ENCODE data around the gene AADACL3. TPM values are rescaled to one million over a fixed set of nuclear protein-coding genes. Genes with fewer than 3 reads are reported as not detected.

The AADACL3 gene
- total RNA-seq, 4 donors from 2014 or later, result not detected

GRCh38 chr1:12734651-12735050 lies 18.7 kb downstream of the AADACL3 start:
- ATAC-seq, result no peak
- Histone ChIP-seq H3K4me1 (no peaks in the 10 kb centered on the region), H3K27ac (no peak overlapping the region), H3K36me3 (no peaks in the 10 kb centered on the region), H3K9me3 (peaks cover 0 to 48% (median 0%) of the 10 kb centered on the region in 3 donors), H3K4me3 (no peak overlapping the region), H3K27me3 (peaks cover 32% of the 10 kb centered on the region)
- WGBS, 2 donors (ENCODE audit: low coverage in 1 of 2), result 82 to 88% methylated on average over 3 of the region's 3 CpGs
- no peak for TF ChIP-seq EP300 (IDR thresholded peaks at IDR 0.05)
- TF ChIP-seq POLR2AphosphoS5 (IDR thresholded peaks at IDR 0.05), result no peak

GRCh38 chr1:12738934-12739333 lies 23.0 kb downstream of the AADACL3 start:
- no peak for ATAC-seq
- Histone ChIP-seq H3K4me3 (no peak overlapping the region), H3K36me3 (no peaks in the 10 kb centered on the region), H3K9me3 (peaks cover 0 to 18% (median 0%) of the 10 kb centered on the region in 3 donors), H3K4me1 (no peaks in the 10 kb centered on the region), H3K27ac (no peak overlapping the region), H3K27me3 (peaks cover 36% of the 10 kb centered on the region)
- TF ChIP-seq, protein P1, sequence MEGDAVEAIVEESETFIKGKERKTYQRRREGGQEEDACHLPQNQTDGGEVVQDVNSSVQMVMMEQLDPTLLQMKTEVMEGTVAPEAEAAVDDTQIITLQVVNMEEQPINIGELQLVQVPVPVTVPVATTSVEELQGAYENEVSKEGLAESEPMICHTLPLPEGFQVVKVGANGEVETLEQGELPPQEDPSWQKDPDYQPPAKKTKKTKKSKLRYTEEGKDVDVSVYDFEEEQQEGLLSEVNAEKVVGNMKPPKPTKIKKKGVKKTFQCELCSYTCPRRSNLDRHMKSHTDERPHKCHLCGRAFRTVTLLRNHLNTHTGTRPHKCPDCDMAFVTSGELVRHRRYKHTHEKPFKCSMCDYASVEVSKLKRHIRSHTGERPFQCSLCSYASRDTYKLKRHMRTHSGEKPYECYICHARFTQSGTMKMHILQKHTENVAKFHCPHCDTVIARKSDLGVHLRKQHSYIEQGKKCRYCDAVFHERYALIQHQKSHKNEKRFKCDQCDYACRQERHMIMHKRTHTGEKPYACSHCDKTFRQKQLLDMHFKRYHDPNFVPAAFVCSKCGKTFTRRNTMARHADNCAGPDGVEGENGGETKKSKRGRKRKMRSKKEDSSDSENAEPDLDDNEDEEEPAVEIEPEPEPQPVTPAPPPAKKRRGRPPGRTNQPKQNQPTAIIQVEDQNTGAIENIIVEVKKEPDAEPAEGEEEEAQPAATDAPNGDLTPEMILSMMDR (IDR thresholded peaks at IDR 0.05), result no peak
- TF ChIP-seq EP300 (IDR thresholded peaks at IDR 0.05) (no peak), POLR2A (IDR thresholded peaks at IDR 0.05) (no peak), POLR2AphosphoS5 (IDR thresholded peaks at IDR 0.05) (no peak)
- 86 to 93% methylated on average over 1 of the region's 1 CpG for WGBS, 2 donors (ENCODE audit: low coverage in 1 of 2)

- peaks cover 33% of the 10 kb centered on the region for H3K27me3 ChIP-seq
- H3K4me1 ChIP-seq, result no peaks in the 10 kb centered on the region
- 62 to 68% methylated on average over 5 of the region's 5 CpGs for WGBS, 2 donors (ENCODE audit: low coverage in 1 of 2)
- no peaks in the 10 kb centered on the region for H3K36me3 ChIP-seq
- no peak for TF ChIP-seq POLR2A (IDR thresholded peaks at IDR 0.05)
- no peak for TF ChIP-seq EP300 (IDR thresholded peaks at IDR 0.05)
- TF ChIP-seq, protein P1 (IDR thresholded peaks at IDR 0.05), result no peak
- TF ChIP-seq POLR2AphosphoS5 (IDR thresholded peaks at IDR 0.05), result no peak
- no peak for ATAC-seq
- no peak overlapping the region for H3K27ac ChIP-seq
- no peak overlapping the region for H3K4me3 ChIP-seq
- peaks cover 0 to 18% (median 0%) of the 10 kb centered on the region in 3 donors for H3K9me3 ChIP-seq
Measured at GRCh38 chr1:12739613-12740012, 23.7 kb downstream of the AADACL3 start.

DNA sequence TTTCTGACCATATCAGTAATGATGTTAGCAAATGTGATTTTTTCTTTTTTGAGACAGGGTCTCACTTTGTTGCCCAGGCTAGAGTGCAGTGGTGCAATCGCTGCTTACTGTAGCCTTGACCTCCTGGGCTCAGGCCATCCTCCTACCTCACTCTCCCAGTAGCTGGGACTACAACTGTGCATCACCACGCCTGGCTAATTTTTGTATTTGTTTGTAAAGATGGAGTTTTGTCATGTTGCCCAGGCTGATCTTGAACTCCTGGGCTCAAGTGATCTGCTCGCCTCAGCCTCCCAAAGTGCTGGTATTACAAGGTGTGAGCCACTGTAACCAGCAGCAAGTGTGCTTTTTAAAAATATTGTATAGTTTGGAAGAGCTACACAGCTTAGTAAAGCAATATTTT lies 26.0 kb downstream of the AADACL3 start:
- Histone ChIP-seq H3K27ac (no peak overlapping the region), H3K27me3 (peaks cover 14% of the 10 kb centered on the region), H3K4me3 (no peak overlapping the region), H3K9me3 (peaks cover 0 to 10% (median 0%) of the 10 kb centered on the region in 3 donors), H3K4me1 (no peaks in the 10 kb centered on the region), H3K36me3 (no peaks in the 10 kb centered on the region)
- no peak for TF ChIP-seq POLR2A (IDR thresholded peaks at IDR 0.05)
- WGBS, 2 donors (ENCODE audit: low coverage in 1 of 2), result 0 to 94% methylated on average over 1 to 2 of the region's 3 CpGs
- ATAC-seq, result no peak

GRCh38 chr1:12745126-12745991 lies 29.4 kb downstream of the AADACL3 start:
- Histone ChIP-seq H3K4me1 (no peaks in the 10 kb centered on the region), H3K9me3 (peaks cover 0 to 29% (median 0%) of the 10 kb centered on the region in 3 donors), H3K27ac (no peak overlapping the region), H3K36me3 (no peaks in the 10 kb centered on the region), H3K4me3 (no peak overlapping the region), H3K27me3 (peaks cover 7% of the 10 kb centered on the region)
- ATAC-seq, result no peak
- TF ChIP-seq, protein P1 (IDR thresholded peaks at IDR 0.05), result no peak
- TF ChIP-seq POLR2AphosphoS5 (IDR thresholded peaks at IDR 0.05), result no peak
- no peak for TF ChIP-seq POLR2A (IDR thresholded peaks at IDR 0.05)
- 54 to 68% methylated on average over 3 of the region's 3 CpGs for WGBS, 2 donors (ENCODE audit: low coverage in 1 of 2)

DNA sequence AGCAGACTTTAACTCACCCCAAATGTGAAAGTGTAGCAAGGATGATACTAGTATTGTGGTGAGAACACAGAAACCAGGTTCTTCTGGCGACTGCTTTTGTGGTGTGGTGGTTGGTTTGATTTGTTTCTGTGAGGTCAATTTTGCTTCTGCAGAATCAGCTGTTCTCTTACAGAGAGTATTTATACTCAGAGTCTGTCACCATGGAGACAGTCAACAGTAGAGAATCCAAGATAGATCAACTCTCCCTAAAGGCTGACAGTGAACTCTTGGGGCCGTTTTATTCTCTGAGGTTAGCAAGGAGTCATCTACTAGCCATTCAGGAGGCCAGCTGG lies 30.0 kb downstream of the AADACL3 start, which contains the start of gene CFAP107:
TSS of gene CFAP107 (plus strand) at position 209 of the 332 bp plus-strand sequence. CDS start 231 bp downstream, outside the sequence.
- 14 to 17% methylated on average over 2 of the region's 2 CpGs for WGBS, 2 donors (ENCODE audit: low coverage in 1 of 2)
- no peak for TF ChIP-seq POLR2AphosphoS5 (IDR thresholded peaks at IDR 0.05)
- TF ChIP-seq POLR2A (IDR thresholded peaks at IDR 0.05), result no peak
- TF ChIP-seq, protein P1 (IDR thresholded peaks at IDR 0.05), result no peak
- TF ChIP-seq EP300 (IDR thresholded peaks at IDR 0.05), result no peak
- no peak within 1 kb of the TSS for H3K4me3 ChIP-seq
- no peak within 1 kb of the TSS for H3K27ac ChIP-seq
- no peak for ATAC-seq
- peaks cover 7% of the 10 kb centered on the region for H3K27me3 ChIP-seq
- H3K4me1 ChIP-seq, result no peaks in the 10 kb centered on the region
- no peaks in the 10 kb centered on the region for H3K36me3 ChIP-seq
- H3K9me3 ChIP-seq, result peaks cover 0 to 30% (median 0%) of the 10 kb centered on the region in 3 donors

Data from gastroesophageal sphincter (tissue), 4 donors.